Pulmonary artery endothelial cell (primary cell): Measurements from ENCODE around the gene CNTLN. TPM values are rescaled to one million over a fixed set of nuclear protein-coding genes. Genes with fewer than 3 reads are reported as not detected.
"Not testable (repeated sequence)": the region's sequence is repeated elsewhere in the genome, so short reads cannot be mapped to it uniquely, and the experiment has no call there.

Experiments
- DNase-seq: peaks from one replicate; pipeline ENCODE4 v3.0.0-alpha.2; 2011; ENCODE audit warnings: low read depth, low spot score
- total RNA-seq: library from RNA; depleted of rRNA; stranded (reverse); fragments of >200 nt; gene quantifications from 2 replicates; pipeline ENCODE4 v1.2.3, GENCODE V29; 2014

The CNTLN gene
- total RNA-seq, 1 donor from 2014 or later = 8.6 TPM

DNA sequence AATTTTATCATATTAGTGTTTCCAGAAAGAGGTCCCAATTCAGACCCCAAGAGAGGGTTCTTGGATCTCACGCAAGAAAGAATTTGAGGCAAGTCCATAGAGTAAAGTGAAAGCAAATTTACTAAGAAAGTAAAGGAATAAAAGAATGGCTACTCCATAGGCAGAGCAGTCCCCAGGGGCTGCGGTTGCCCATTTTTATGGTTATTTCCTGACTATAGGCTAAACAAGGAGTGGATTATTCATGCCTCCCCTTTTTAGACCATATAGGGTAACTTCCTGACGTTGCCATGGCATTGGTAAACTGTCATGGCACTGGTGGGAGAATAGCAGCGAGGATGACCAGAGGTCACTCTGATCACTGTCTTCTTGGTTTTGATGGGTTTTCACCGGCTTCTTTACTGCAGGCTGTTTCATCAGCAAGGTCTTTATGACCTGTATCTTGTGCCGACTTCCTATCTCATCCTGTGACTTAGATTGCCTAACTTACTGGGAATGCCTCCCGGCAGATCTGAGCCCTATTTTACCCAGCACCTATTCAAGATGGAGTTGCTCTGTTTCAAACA lies 262.4 kb downstream of the CNTLN start:
- not testable (repeated sequence) for DNase-seq

GRCh38 chr9:17398350-17398749 lies 263.5 kb downstream of the CNTLN start:
- DNase-seq = no peak

DNA sequence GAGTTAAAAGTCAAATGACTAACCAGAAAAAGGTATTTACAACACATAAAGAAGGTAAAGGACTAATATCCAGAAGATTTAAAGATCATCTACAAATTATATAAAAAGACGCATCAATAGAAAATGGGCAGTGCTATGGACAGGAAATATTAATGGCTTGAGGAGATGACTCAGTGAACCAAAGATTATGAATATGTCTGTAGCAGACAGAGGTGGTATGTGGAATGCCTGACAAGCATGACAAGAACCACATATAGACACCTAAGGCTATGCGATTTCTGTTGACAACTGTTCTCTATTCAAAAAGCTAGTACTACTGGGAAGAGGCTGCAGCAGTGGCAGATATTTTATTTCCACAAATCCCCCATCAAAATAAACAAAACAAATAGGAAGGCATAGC lies 267.0 kb downstream of the CNTLN start:
- DNase-seq = no peak

- no peak for DNase-seq
Observed at GRCh38 chr9:17402309-17402708, 267.5 kb downstream of the CNTLN start.

DNA sequence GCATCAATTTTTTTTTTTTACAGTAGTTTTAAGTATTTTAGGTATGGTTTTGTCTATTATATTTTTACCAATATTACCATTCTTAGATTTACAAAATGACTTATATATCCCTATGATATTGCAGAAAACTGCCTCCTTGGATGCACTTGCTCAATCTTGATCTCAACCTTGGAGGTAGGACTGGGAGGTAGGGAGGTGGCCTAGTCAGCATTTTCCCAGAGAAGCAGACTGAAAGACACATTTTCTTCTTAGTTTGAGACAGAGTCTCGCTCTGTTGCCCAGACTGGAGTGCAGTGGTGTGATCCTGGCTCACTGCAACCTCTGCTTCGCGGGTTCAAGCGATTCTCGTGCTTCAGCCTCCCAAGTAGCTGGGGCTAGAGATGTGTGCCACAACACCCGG lies 268.7 kb downstream of the CNTLN start:
- DNase-seq = no peak

DNA sequence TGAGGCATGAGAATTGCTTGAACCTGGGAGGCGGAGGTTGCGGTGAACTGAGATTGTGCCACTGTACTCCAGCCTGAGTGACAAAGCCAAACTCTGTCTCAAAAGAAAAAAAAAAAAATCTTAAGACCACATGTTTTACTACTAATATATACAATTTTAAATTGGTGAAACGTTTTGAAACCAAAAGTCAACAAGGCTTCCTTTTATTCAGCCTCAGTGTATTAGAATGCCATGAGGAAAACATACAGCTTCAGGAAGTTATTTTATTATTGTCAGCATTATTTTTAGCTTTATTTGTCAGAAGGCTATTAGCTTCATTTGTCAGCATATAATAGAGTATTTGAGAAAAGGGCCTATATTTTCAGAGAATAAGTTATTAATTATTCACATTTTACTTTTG lies 280.1 kb downstream of the CNTLN start:
- no peak for DNase-seq

GRCh38 chr9:17422994-17423680 lies 288.3 kb downstream of the CNTLN start:
- DNase-seq = no peak

- DNase-seq = no peak
Observed at GRCh38 chr9:17423681-17424011, 288.8 kb downstream of the CNTLN start.

- DNase-seq = no peak
Observed at GRCh38 chr9:17425384-17425783, 290.5 kb downstream of the CNTLN start.

DNA sequence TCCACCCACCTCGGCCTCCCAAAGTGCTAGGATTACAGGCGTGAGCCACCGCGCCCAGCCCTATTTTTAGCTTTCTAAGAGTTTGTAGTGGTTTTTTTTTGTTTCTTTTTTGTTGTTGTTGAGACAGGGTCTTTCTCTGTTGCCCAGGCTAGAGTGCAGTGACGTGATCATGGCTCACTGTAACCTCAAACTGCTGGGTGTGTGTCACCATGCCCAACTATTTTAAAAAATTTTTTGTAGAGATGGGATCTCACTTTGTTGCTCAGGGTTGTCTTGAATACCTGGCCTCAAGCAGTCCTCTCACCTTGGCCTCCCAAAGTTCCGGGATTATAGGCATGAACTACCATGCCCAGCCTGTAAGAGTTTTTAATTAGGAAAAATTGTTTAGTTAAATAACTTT lies 298.7 kb downstream of the CNTLN start:
- no peak for DNase-seq

DNA sequence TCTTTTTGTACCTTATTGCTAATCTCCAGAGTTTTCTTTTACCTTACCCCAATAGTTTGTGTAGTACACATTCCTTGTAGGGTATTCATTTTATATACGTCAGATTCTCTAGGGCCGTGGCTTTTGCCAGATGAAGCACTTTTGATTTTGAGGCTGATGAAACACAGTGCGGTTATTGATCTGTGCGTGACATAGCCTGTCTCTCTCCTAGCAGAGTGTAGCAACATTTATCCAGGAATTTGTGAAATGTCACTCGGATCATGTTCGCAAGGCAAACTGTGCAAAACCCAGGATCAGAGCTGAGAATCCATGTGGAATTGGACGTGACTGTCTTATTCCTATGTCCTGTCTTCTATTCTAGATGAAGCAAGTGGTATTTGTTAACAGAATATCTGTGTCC lies 302.0 kb downstream of the CNTLN start:
- DNase-seq = no peak

DNA sequence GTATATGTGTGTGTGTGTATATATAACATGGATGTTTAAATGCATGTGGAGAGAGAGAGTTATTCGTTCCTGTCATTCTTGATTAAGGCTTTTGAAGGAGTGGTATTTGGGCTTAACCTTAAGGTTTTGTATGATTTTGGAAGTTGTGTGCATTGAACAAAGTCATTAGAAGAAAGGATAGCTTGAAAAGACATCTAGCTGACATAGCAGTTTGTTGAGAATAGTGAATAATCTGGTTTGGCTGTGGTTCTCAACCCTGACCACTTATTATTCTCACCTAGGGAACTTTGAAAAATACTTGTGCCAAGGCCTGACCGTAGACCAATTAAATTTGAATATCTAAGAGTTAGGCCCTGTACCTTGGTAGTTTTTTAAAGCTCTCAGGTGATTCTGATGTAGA lies 303.0 kb downstream of the CNTLN start:
- no peak for DNase-seq

DNA sequence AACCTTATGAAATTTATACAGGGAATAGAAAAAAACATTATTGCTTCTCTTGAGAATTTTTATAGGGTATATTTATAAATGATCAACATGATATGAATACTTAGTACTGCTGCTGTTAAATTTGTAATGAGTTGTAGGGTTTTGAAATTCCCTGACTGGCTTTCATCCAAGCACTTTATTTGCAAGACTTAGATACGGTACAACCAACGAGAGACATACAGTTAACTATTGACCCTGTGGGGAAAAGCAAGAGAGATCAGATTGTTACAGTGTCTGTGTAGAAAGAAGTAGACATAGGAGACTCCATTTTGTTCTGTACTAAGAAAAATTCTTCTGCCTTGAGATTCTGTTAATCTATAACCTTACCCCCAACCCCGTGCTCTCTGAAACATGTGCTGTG lies 310.3 kb downstream of the CNTLN start:
- not testable (repeated sequence) for DNase-seq

DNA sequence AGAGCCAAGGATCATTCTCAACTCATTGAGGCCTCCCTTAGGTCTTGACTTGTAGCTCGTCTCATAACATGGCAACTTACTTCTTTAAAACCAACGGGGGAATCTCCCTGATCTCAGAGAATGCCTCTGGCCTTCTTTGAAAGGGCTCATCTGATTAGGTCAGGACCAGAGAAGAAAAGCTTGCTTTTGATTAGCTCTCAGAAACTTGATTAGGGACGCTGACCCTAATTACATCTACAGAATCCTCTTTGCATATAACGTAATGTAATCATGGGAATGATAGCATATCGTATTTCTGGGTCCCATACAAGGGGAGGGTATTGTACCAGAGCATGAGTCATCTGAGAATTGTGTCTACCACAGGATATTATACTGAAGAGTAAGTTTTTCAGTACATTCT lies 318.9 kb downstream of the CNTLN start:
- no peak for DNase-seq

DNA sequence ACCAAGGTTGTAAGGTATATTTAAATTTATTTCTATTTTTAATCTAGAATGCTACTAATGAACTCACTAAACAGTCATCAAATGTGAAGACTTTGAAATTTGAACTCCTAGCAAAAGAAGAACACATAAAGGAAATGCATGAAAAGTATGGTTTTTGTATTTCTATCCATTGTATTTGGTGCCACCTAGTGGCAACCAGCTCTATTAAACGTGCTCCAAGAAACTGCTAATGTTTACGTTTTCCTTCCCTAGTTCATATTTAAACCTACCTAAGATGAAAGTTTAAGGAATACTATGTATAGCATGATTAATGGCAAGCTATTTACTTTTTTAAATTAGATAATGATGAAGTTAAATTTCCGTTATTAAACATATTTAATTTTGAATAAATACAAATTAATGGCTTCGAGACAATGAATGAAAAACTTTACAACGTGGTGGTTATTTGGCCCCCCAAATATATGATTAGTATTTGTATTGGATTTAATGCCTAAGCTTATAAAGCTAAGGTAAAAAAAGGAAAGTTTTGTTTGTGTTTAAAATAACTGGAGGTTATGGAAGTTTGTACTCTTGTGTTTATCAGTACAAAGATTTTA lies 328.1 kb downstream of the CNTLN start:
- DNase-seq = peak; percentile 8

DNA sequence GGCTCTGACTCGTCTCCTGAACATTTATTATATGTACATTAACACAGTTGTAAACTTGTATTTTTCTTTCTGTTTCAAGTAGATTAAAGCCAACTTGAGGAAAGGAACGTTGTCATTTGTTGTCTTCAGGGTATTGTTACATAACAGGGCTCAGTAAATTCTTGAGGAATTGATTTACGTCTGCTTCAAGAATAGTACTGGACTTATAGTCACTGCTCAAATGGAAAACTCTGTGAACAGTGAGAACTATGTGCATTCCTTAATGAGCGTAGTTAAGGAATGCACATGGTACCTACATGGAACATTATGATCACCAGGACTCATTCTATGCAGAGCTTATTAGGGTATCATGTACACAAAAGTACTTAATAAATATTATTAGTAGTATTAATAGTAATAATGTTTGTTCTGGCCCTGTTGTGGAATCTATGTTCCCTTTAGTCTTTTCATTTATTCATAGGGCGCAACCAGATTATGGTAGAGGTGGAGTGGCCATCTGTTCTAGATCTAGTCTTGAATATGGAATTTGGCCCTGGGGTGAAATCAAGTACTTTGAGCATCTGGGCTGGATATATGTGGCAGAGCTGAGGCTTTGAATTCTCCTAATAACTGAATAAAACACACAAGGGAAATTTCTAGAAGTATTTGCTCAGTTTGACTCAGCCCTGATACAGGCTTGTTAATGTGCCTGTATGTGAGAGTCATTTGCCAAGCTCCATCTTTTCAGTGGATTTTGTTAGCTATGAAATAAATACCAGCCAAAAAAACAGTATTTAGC lies 335.4 kb downstream of the CNTLN start:
- DNase-seq = no peak

DNA sequence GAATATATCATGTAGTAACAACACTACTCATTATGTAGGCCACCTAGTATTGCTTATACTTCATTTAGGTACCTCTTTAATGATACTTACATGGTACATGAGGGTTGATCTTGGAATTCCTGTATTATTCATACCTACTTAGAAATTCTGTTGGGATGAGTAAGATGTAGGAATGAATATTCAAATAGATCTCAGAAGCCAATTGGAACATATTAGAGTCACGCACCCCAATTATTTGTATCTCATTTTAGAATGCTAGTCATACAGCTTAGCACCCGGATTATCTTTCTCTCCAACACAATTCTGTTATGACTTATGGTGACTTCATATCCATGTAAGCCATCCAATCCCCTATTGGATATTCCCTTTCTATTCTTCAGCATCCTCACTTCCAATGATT lies 337.3 kb downstream of the CNTLN start:
- no peak for DNase-seq

DNA sequence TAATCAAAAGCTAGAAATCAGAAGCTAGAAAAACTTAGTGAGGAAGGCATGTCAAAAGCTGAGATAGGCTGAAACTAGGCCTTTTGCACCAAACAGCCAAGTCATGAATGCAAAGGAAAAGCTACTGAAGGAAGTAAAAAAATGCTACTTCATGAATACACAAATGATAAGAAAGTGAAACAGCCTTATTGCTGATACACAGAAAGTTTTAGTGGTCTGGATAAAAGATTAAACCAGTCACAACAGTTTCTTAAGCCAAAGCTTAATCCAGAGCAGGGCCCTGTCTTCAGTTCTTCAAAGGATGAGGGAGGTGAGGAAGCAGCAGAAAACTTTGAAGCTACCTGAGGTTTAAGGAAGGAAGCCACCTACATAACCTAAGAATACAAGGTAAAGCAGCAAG lies 341.6 kb downstream of the CNTLN start:
- no peak for DNase-seq

DNA sequence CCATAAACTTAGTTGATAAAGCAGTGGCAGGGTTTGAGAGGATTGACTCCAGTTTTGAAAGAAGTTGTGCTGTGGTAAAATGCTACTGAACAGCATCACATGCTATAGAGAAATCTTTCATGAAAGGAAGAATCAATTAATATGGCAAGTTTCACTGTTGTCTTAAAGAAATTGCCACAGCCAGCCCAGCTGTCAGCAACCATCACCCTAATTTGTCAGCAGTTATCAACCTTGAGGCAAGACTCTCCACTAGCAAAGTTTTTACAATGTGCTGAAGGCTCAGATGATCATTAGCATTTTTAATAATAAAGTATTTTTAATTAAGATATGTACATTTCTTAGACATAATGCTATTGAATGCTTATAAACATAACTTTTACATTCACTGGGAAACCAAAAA lies 343.0 kb downstream of the CNTLN start:
- no peak for DNase-seq

DNA sequence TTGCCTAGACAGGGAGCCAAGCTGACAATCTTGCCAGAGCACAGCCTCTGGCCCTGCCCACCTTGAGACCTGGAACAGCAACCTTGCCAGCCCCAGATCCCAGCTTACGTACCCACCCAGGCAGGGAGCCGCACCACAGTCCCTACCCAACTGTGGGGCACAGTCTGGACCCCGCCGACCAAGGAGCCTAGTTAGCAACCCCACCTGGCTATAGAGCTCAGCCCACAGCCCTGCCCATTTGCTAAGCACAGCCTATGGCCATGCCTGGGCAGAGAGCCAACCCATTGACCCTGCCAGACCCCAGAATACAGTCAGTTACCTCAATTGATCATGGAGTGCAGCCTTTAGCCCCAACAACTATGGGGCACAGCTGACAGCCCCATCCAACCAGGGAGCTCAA lies 346.1 kb downstream of the CNTLN start:
- DNase-seq = no peak

DNA sequence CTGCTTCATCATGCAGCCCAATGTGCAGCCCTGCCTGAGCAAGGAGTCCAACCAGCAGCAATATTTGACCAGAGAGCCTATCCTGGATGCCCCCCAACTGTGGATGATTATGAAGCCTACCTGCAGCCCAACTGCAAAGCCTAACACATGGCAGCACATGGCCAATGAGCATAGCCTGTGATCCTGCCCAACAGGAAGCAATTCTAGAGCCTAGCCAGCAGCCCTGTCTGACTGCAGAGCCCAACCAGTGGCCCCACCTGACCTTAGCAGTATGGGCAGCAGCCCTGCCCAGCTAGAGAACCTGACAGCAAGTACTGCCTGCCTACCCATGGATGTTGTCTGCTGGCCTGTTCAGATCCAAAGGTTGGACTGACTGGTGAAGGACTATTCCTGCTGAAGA lies 346.7 kb downstream of the CNTLN start:
- DNase-seq = no peak

GRCh38 chr9:17484906-17485305 lies 350.1 kb downstream of the CNTLN start:
- no peak for DNase-seq

GRCh38 chr9:17486396-17486795 lies 351.6 kb downstream of the CNTLN start:
- DNase-seq = no peak
